Astrocyte of the spinal cord (primary cell): Measurements from ENCODE around the gene PIP4K2A.
"Not testable (repeated sequence)": the region's sequence is repeated elsewhere in the genome, so short reads cannot be mapped to it uniquely, and the experiment has no call there.

Experiments used
- DNase-seq: peaks from one replicate; pipeline ENCODE4 v3.0.0; 2011; ENCODE audit warnings: low read depth, low spot score
- H3K4me3 ChIP-seq: 2 replicates; pipeline ENCODE4 v1.5.1; 2011; ENCODE audit warnings: low read depth, mild to moderate bottlenecking, low read length, moderate library complexity
- CTCF ChIP-seq: IDR thresholded peaks from 2 replicates; pipeline ENCODE4 v1.5.1; 2012; ENCODE audit warnings: low read depth, mild to moderate bottlenecking, low read length, inconsistent platforms
- in situ Hi-C: cut with HindIII; loops from 2 replicates; pipeline ENCODE4 v1.10.0; 2017; ENCODE audit warnings: low sequenced_read_pairs

PIP4K2A gene

GRCh38 chr10:22752272-22752889, 38.0 kb upstream of the PIP4K2A start:
- no peak for TF ChIP-seq CTCF
- no peak for DNase-seq
- in situ Hi-C loops = no loop called here

GRCh38 chr10:22750131-22750530, 35.8 kb upstream of the PIP4K2A start:
- no peak overlapping the region for H3K4me3 ChIP-seq
- in situ Hi-C loops = no loop called here
- TF ChIP-seq CTCF = no peak
- DNase-seq = no peak

More at GRCh38 chr10:22752272-22752889, 38.0 kb upstream of the PIP4K2A start:
- H3K4me3 ChIP-seq = no peak overlapping the region

- H3K4me3 ChIP-seq, in situ Hi-C loops, DNase-seq: not testable (repeated sequence)
Measured at GRCh38 chr10:22744858-22745257, 30.5 kb upstream of the PIP4K2A start.

- no peak for TF ChIP-seq CTCF
- no peak for DNase-seq
- in situ Hi-C loops = no loop called here
- H3K4me3 ChIP-seq = no peak overlapping the region
Measured at GRCh38 chr10:22742678-22743077, 28.3 kb upstream of the PIP4K2A start.

- peak; percentile 16 for DNase-seq
- in situ Hi-C loops, H3K4me3 ChIP-seq: not testable (repeated sequence)
Measured at GRCh38 chr10:22741631-22742030, 27.3 kb upstream of the PIP4K2A start.

- H3K4me3 ChIP-seq = no peak overlapping the region
- TF ChIP-seq CTCF = peak; percentile 20
- DNase-seq = peak; percentile 74
- in situ Hi-C loops = no loop called here
Measured at GRCh38 chr10:22740180-22740579, 25.8 kb upstream of the PIP4K2A start.

GRCh38 chr10:22737587-22737986, 23.2 kb upstream of the PIP4K2A start:
- no peak for TF ChIP-seq CTCF
- peak; percentile 88 for DNase-seq
- no peak overlapping the region for H3K4me3 ChIP-seq
- in situ Hi-C loops = no loop called here

- no peak for DNase-seq
- no peak for TF ChIP-seq CTCF
- H3K4me3 ChIP-seq = no peak overlapping the region
- in situ Hi-C loops = no loop called here
Measured at GRCh38 chr10:22736134-22736533, 21.8 kb upstream of the PIP4K2A start.
